NCI-H1105 (cell line): ENCODE results near the gene PCNP.
"Not testable (repeated sequence)": the region's sequence is repeated elsewhere in the genome, so short reads cannot be mapped to it uniquely, and the experiment has no call there.

Source experiments
- DNase-seq: peaks from one replicate; lab custom pipeline; 2025; lab: John Stamatoyannopoulos, UW

Gene PCNP

GRCh38 chr3:101567528-101568317 is 6.3 kb upstream of the PCNP start:
- no peak for DNase-seq

- DNase-seq: no peak
Observed at GRCh38 chr3:101571028-101571895, 2.7 kb upstream of the PCNP start.

GRCh38 chr3:101574388-101575112 is 570 bp downstream of the PCNP start:
- peak; percentile 54 for DNase-seq

- no peak for DNase-seq
Observed at GRCh38 chr3:101577286-101577685, 3.3 kb downstream of the PCNP start.

GRCh38 chr3:101588616-101589015 is 14.6 kb downstream of the PCNP start:
- no peak for DNase-seq

- no peak for DNase-seq
Observed at GRCh38 chr3:101591071-101591470, 17.1 kb downstream of the PCNP start.

- no peak for DNase-seq
Observed at GRCh38 chr3:101602731-101603130, 28.8 kb downstream of the PCNP start.

- no peak for DNase-seq
Observed at GRCh38 chr3:101603184-101603583, 29.2 kb downstream of the PCNP start.

GRCh38 chr3:101605398-101605797 is 31.4 kb downstream of the PCNP start:
- not testable (repeated sequence) for DNase-seq

- DNase-seq: no peak
Observed at GRCh38 chr3:101611023-101611422, 37.0 kb downstream of the PCNP start.

- not testable (repeated sequence) for DNase-seq
Observed at GRCh38 chr3:101613014-101613413, 39.0 kb downstream of the PCNP start.

- DNase-seq: no peak
Observed at GRCh38 chr3:101615525-101615924, 41.5 kb downstream of the PCNP start.

GRCh38 chr3:101617478-101617877 is 43.5 kb downstream of the PCNP start:
- no peak for DNase-seq

GRCh38 chr3:101618726-101619125 is 44.7 kb downstream of the PCNP start:
- DNase-seq: no peak

- DNase-seq: no peak
Observed at GRCh38 chr3:101619734-101620133, 45.8 kb downstream of the PCNP start.

- DNase-seq: no peak
Observed at GRCh38 chr3:101623656-101624055, 49.7 kb downstream of the PCNP start.

GRCh38 chr3:101624857-101625256 is 50.9 kb downstream of the PCNP start:
- DNase-seq: no peak

GRCh38 chr3:101625879-101626278 is 51.9 kb downstream of the PCNP start:
- DNase-seq: no peak

GRCh38 chr3:101629219-101629618 is 55.2 kb downstream of the PCNP start:
- DNase-seq: no peak

GRCh38 chr3:101631098-101631796 is 57.3 kb downstream of the PCNP start:
- no peak for DNase-seq

GRCh38 chr3:101631959-101632358 is 58.0 kb downstream of the PCNP start:
- not testable (repeated sequence) for DNase-seq

- DNase-seq: no peak
Observed at GRCh38 chr3:101632586-101632985, 58.6 kb downstream of the PCNP start.
